OCI-LY1 (cell line): ENCODE results near the gene HEXD.

ENCODE experiments used
- EZH2 ChIP-seq: fragments of 200-600 bp; sonication (generic), shearing (Covaris generic); IDR thresholded peaks from 2 replicates; pipeline ENCODE4 v1.8.0; 2017; ENCODE audit warnings: borderline replicate concordance, mixed run types, mild to moderate bottlenecking, antibody characterized with exemption, low read length, moderate library complexity, mixed read lengths
- TF ChIP-seq, protein P1 (sequence below): fragments of 200-600 bp; sonication (generic), shearing (Covaris generic); IDR thresholded peaks from 2 replicates; pipeline ENCODE4 v1.5.1; 2017; ENCODE audit warnings: mild to moderate bottlenecking, antibody characterized with exemption, low read length, moderate library complexity, mixed read lengths

DNA sequence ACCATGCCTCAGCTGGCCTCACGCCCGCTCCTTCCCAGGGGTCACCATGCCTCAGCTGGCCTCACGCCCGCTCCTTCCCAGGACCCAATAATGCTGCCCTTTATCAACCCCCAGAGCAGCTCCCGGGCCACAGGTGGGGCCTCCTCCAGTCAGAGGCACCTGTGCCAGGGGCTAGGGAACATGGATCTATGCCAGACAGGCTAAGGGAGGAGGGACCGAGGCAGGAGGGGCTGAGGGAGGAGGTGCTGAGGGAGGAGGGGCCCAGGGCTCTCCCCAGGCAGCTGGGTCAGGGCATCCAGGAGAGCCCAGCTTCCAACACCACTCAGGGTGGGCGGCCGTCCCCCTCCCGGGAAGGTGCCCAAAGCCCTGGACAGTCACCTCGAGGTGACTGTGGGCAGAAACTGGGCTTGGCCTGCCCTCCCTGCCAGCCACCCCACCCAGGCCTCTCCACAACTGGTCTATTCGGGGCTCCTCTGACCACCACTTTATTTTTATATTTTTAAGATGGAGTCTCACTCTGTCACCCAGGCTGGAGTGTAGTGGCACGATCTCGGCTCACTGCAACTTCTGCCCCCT lies 27.2 kb upstream of the HEXD start:
- TF ChIP-seq, protein P1, sequence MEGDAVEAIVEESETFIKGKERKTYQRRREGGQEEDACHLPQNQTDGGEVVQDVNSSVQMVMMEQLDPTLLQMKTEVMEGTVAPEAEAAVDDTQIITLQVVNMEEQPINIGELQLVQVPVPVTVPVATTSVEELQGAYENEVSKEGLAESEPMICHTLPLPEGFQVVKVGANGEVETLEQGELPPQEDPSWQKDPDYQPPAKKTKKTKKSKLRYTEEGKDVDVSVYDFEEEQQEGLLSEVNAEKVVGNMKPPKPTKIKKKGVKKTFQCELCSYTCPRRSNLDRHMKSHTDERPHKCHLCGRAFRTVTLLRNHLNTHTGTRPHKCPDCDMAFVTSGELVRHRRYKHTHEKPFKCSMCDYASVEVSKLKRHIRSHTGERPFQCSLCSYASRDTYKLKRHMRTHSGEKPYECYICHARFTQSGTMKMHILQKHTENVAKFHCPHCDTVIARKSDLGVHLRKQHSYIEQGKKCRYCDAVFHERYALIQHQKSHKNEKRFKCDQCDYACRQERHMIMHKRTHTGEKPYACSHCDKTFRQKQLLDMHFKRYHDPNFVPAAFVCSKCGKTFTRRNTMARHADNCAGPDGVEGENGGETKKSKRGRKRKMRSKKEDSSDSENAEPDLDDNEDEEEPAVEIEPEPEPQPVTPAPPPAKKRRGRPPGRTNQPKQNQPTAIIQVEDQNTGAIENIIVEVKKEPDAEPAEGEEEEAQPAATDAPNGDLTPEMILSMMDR, result no peak
- TF ChIP-seq EZH2, result no peak
